PC-3 (cell line): ENCODE measurements around the gene NPAS2. TPM values are rescaled to one million over a fixed set of nuclear protein-coding genes. Genes with fewer than 3 reads are reported as not detected.

Source experiments
- ATAC-seq: fragments of 200-7000 bp; cut with Tn5 transposase; 2 replicates; pipeline ENCODE4 v1.9.1; 2020; ENCODE audit warnings: mild to moderate bottlenecking, moderate library complexity
- BruUV-seq: library from RNA; stranded (reverse); fragments of 400-500 nt; replicated peaks from 2 replicates; lab custom pipeline; 2021; lab: Mats Ljungman, UMichigan
- CTCF ChIA-PET: fragments of 300-600 bp; sonication (Branson Sonifier 250); formaldehyde crosslinking; loops from one replicate; lab custom pipeline; 2022; ENCODE audit warnings: antibody characterized with exemption; lab: Charles Lee
- POLR2A ChIA-PET: fragments of 300-600 bp; sonication (Branson Sonifier 250); formaldehyde crosslinking; loops from one replicate; lab custom pipeline; 2022; ENCODE audit warnings: antibody characterized with exemption; ENCODE audit not compliant: unreplicated experiment; lab: Charles Lee
- DNase-seq: peaks from one replicate; pipeline ENCODE4 v3.0.0-alpha.2; 2015
- H2AFZ ChIP-seq: fragments of 300-600 bp; sonication (generic); 2 replicates; pipeline ENCODE4 v1.6.0; 2016; ENCODE audit warnings: antibody characterized with exemption, low read length
- H3F3A ChIP-seq: fragments of 300-600 bp; sonication (generic); one replicate; pipeline ENCODE4 v1.6.0; 2017; ENCODE audit warnings: antibody characterized with exemption, low read length, control low read depth, mild to moderate bottlenecking; ENCODE audit not compliant: unreplicated experiment
- H3K27ac ChIP-seq: fragments of 300-600 bp; sonication (generic); 2 replicates; pipeline ENCODE4 v1.5.1; 2016; ENCODE audit warnings: mild to moderate bottlenecking, low read length
- H3K27me3 ChIP-seq: fragments of 300-600 bp; sonication (generic); 2 replicates; pipeline ENCODE4 v1.6.1; 2016; ENCODE audit warnings: low read length, mixed read lengths
- H3K36me3 ChIP-seq: fragments of 300-600 bp; sonication (generic); 2 replicates; pipeline ENCODE4 v1.6.1; 2016; ENCODE audit warnings: low read depth, mixed run types, low read length, mixed read lengths
- H3K4me1 ChIP-seq: fragments of 300-600 bp; sonication (generic); 2 replicates; pipeline ENCODE4 v1.5.1; 2016; ENCODE audit warnings: low read length; ENCODE audit not compliant: insufficient read depth
- H3K4me2 ChIP-seq: fragments of 300-600 bp; sonication (generic); 2 replicates; pipeline ENCODE4 v1.6.0; 2016; ENCODE audit warnings: low read length
- H3K4me3 ChIP-seq: fragments of 300-600 bp; sonication (generic); 2 replicates; pipeline ENCODE4 v1.5.1; 2016; ENCODE audit warnings: mild to moderate bottlenecking, low read length, mixed read lengths
- H3K79me2 ChIP-seq: fragments of 300-600 bp; sonication (generic); 2 replicates; pipeline ENCODE4 v1.6.1; 2017; ENCODE audit warnings: low read length, mixed read lengths
- H3K9ac ChIP-seq: fragments of 300-600 bp; sonication (generic); 2 replicates; pipeline ENCODE4 v1.6.0; 2016; ENCODE audit warnings: mild to moderate bottlenecking, low read length
- H3K9me2 ChIP-seq: fragments of 300-600 bp; sonication (generic); replicated peaks from 2 replicates; pipeline ENCODE4 v1.6.1; 2016; ENCODE audit warnings: mixed run types, low read length, mixed read lengths
- H3K9me3 ChIP-seq: fragments of 300-600 bp; sonication (generic); 2 replicates; pipeline ENCODE4 v1.6.1; 2016; ENCODE audit warnings: low read length, mixed read lengths
- H4K20me1 ChIP-seq: fragments of 300-600 bp; sonication (generic); 2 replicates; pipeline ENCODE4 v1.6.1; 2016; ENCODE audit warnings: low read length, mixed read lengths
- EZH2 ChIP-seq: fragments of 300-600 bp; sonication (generic); IDR thresholded peaks from one replicate; pipeline ENCODE4 v1.6.1; 2017; ENCODE audit warnings: antibody characterized with exemption, mild to moderate bottlenecking, low read length; ENCODE audit not compliant: unreplicated experiment
- EZH2phosphoT487 ChIP-seq: fragments of 300-600 bp; sonication (generic); IDR thresholded peaks from 2 replicates; pipeline ENCODE4 v1.6.1; 2018; ENCODE audit warnings: mild to moderate bottlenecking, antibody characterized with exemption, low read length, borderline replicate concordance
- intact Hi-C: fragments of 100-400 bp; cut with micrococcal nuclease; formaldehyde crosslinking; loops from 2 replicates; pipeline ENCODE4 v1.9.0; 2023
- total RNA-seq: library from RNA; depleted of rRNA; stranded (reverse); fragments of >200 nt; gene quantifications from 2 replicates; pipeline ENCODE4 v1.2.3, GENCODE V29; 2014
- TF ChIP-seq, protein P1 (sequence below): fragments of 300-600 bp; sonication (generic); conservative IDR thresholded peaks from 2 replicates; pipeline ENCODE4 v1.5.1; 2017; ENCODE audit warnings: antibody characterized with exemption, low read depth, mild to moderate bottlenecking, low read length

The NPAS2 gene
- total RNA-seq, 1 experiment from 2014 or later: 55.4 TPM

DNA sequence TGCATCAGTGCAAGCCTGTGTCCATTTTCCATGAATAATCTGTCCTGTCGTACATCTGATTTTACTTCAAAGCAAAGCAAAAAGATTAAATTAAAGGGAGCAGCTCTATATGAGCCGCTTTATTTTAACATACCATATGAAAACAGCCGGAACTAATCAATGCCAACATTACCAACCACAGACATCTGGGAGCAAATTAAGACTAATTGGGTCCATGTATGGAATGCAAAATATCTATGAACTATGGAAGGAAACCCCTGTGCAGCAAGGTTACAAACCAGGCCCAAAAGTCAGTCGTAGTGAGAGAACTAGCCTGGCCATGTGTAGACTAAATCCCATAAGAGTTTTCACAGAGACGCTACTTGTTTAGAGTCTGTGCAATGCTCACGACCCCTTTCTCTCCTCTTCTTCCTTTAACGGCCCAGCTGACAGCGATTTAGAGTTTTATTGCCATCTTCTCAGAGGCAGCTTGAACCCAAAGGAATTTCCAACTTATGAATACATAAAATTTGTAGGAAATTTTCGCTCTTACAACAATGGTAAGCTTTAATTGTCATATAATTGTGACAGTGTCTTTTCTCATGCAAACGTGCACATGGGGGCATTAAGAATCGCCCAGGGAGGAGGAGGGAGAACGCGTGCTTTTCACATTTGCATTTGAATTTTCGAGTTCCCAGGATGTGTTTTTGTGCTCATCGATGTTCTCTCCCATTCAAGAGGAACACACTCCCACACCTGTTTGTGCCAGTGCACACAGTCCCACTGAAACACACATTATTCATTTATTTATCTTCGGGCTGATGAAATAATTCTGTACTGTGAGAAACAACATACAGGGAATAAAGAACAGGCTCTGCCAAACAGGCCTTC is 129.2 kb downstream of the NPAS2 start:
- ATAC-seq (no peak), DNase-seq (no peak)
- no peaks in the 10 kb centered on the region for H3K4me1 ChIP-seq
- no peaks in the 10 kb centered on the region for H3K9me3 ChIP-seq
- H2AFZ ChIP-seq: no peak overlapping the region
- ChIA-PET POLR2A (no interaction called here), CTCF (no interaction called here)
- no peak overlapping the region for H3K4me3 ChIP-seq
- no peaks in the 10 kb centered on the region for H3F3A ChIP-seq
- no peaks in the 10 kb centered on the region for H4K20me1 ChIP-seq
- TF ChIP-seq, protein P1, sequence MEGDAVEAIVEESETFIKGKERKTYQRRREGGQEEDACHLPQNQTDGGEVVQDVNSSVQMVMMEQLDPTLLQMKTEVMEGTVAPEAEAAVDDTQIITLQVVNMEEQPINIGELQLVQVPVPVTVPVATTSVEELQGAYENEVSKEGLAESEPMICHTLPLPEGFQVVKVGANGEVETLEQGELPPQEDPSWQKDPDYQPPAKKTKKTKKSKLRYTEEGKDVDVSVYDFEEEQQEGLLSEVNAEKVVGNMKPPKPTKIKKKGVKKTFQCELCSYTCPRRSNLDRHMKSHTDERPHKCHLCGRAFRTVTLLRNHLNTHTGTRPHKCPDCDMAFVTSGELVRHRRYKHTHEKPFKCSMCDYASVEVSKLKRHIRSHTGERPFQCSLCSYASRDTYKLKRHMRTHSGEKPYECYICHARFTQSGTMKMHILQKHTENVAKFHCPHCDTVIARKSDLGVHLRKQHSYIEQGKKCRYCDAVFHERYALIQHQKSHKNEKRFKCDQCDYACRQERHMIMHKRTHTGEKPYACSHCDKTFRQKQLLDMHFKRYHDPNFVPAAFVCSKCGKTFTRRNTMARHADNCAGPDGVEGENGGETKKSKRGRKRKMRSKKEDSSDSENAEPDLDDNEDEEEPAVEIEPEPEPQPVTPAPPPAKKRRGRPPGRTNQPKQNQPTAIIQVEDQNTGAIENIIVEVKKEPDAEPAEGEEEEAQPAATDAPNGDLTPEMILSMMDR: no peak
- TF ChIP-seq EZH2 (no peak), EZH2phosphoT487 (no peak)
- H3K79me2 ChIP-seq: no peaks in the 10 kb centered on the region
- intact Hi-C loops: no loop called here
- H3K9me2 ChIP-seq: no peaks in the 10 kb centered on the region
- peaks cover 35% of the 10 kb centered on the region for H3K36me3 ChIP-seq
- H3K27me3 ChIP-seq: no peaks in the 10 kb centered on the region
- no peak overlapping the region for H3K4me2 ChIP-seq
- no peak overlapping the region for H3K27ac ChIP-seq
- BruUV-seq: no TSS peak
- no peak overlapping the region for H3K9ac ChIP-seq

DNA sequence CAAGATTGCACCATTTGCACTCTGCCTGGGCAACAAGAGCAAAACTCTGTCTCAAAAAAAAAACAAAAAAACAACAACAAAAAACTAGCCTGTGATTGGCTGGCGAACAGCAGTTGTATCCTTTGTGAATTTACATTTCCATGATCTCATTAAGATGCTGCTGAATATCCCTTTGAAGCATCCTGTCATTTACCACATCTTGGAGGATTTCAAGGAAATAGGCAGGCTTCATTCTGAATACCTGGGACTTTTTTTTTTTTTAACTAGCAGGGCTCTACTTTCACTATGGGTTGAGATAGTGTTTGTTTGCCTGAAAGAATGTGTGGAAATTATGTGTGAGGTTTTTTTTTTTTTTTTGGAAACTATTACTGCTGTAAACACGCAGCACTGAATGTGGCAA is 132.6 kb downstream of the NPAS2 start:
- Histone ChIP-seq H3K4me1 (peaks cover 9% of the 10 kb centered on the region), H3K4me3 (no peak overlapping the region), H4K20me1 (no peaks in the 10 kb centered on the region), H3F3A (no peaks in the 10 kb centered on the region), H3K79me2 (no peaks in the 10 kb centered on the region), H3K4me2 (no peak overlapping the region), H3K27ac (no peak overlapping the region), H3K9me3 (no peaks in the 10 kb centered on the region), H3K27me3 (no peaks in the 10 kb centered on the region), H3K9ac (no peak overlapping the region), H3K9me2 (no peaks in the 10 kb centered on the region), H2AFZ (no peak overlapping the region), H3K36me3 (peaks cover 26% of the 10 kb centered on the region)
- ATAC-seq: no peak
- intact Hi-C loops: no loop called here
- TF ChIP-seq EZH2phosphoT487 (no peak), EZH2 (no peak)
- TF ChIP-seq, protein P1: no peak
- ChIA-PET POLR2A (no interaction called here), CTCF (no interaction called here)
- no TSS peak for BruUV-seq
- no peak for DNase-seq

DNA sequence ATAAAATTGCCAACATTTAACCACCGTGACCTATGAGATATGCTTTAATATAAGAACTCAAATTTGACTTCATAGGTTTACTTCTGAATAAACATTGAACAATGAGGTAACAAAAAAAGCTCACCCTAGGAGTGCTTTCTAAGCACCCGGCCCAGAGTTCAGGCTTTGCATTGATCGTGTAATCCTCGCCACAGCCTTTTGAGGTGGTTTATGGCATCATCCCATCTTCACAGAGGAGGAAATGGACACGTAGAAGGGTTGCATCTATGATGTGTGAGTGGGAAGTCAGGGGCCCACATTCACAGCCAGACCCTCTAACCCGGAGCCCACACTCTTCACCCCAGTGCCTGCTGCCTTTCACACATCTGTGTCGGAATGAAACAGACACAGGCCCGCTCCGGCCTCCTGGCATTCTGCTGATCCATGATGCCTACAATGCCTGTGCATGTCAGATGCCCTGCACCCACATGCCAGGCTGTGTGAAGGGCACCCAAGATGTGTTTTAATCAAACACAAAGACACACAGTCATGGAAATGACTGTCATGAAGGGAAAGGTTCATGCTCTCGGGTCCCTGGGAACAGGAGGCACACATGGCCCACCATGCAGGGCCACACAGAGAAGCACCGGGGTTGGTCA is 133.6 kb downstream of the NPAS2 start:
- no peak overlapping the region for H3K4me3 ChIP-seq
- H3F3A ChIP-seq: no peaks in the 10 kb centered on the region
- no peaks in the 10 kb centered on the region for H3K9me3 ChIP-seq
- intact Hi-C loops: no loop called here
- BruUV-seq: no TSS peak
- H2AFZ ChIP-seq: no peak overlapping the region
- no peak for DNase-seq
- H3K27me3 ChIP-seq: no peaks in the 10 kb centered on the region
- peaks cover 22% of the 10 kb centered on the region for H3K36me3 ChIP-seq
- no peaks in the 10 kb centered on the region for H4K20me1 ChIP-seq
- no peaks in the 10 kb centered on the region for H3K9me2 ChIP-seq
- no peak overlapping the region for H3K27ac ChIP-seq
- no peak overlapping the region for H3K4me2 ChIP-seq
- ChIA-PET POLR2A (no interaction called here), CTCF (no interaction called here)
- no peak for ATAC-seq
- no peaks in the 10 kb centered on the region for H3K79me2 ChIP-seq
- H3K4me1 ChIP-seq: peaks cover 20% of the 10 kb centered on the region
- H3K9ac ChIP-seq: no peak overlapping the region
- TF ChIP-seq EZH2 (no peak), EZH2phosphoT487 (no peak)
- TF ChIP-seq, protein P1: no peak
